GM23248 (cell line): ENCODE data around the gene CDK14. TPM values are rescaled to one million over a fixed set of nuclear protein-coding genes. Genes with fewer than 3 reads are reported as not detected.

ENCODE experiments used
- DNase-seq: peaks from one replicate; pipeline ENCODE4 v3.0.0-alpha.2; 2015
- H2AFZ ChIP-seq: fragments of 200-600 bp; sonication (generic); 2 replicates; pipeline ENCODE4 v1.6.1; 2016; ENCODE audit warnings: antibody characterized with exemption
- H3F3A ChIP-seq: fragments of 200-600 bp; sonication (generic); 2 replicates; pipeline ENCODE4 v1.6.1; 2016; ENCODE audit warnings: mild to moderate bottlenecking, antibody characterized with exemption, mixed run types; ENCODE audit not compliant: insufficient read depth
- H3K27ac ChIP-seq: fragments of 200-600 bp; sonication (generic); 2 replicates; pipeline ENCODE4 v1.5.1; 2016; ENCODE audit warnings: mild to moderate bottlenecking
- H3K27me3 ChIP-seq: fragments of 200-600 bp; sonication (generic); replicated peaks from 2 replicates; pipeline ENCODE4 v1.6.1; 2016; ENCODE audit warnings: mild to moderate bottlenecking; ENCODE audit not compliant: insufficient read depth
- H3K36me3 ChIP-seq: fragments of 200-600 bp; sonication (generic); 2 replicates; pipeline ENCODE4 v1.6.1; 2016; ENCODE audit warnings: low read depth, mild to moderate bottlenecking
- H3K4me1 ChIP-seq: fragments of 200-600 bp; sonication (generic); 2 replicates; pipeline ENCODE4 v1.6.1; 2016; ENCODE audit warnings: mild to moderate bottlenecking; ENCODE audit not compliant: insufficient read depth
- H3K4me2 ChIP-seq: fragments of 200-600 bp; sonication (generic); one replicate; pipeline ENCODE4 v1.6.1; 2016; ENCODE audit warnings: mild to moderate bottlenecking; ENCODE audit not compliant: unreplicated experiment
- H3K4me3 ChIP-seq: fragments of 200-600 bp; sonication (generic); 2 replicates; pipeline ENCODE4 v1.5.1; 2016; ENCODE audit warnings: mild to moderate bottlenecking
- H3K79me2 ChIP-seq: fragments of 200-600 bp; sonication (generic); 2 replicates; pipeline ENCODE4 v1.6.1; 2016; ENCODE audit warnings: mild to moderate bottlenecking; ENCODE audit not compliant: insufficient read depth
- H3K9ac ChIP-seq: fragments of 200-600 bp; sonication (generic); 2 replicates; pipeline ENCODE4 v1.6.1; 2016; ENCODE audit warnings: mild to moderate bottlenecking
- H3K9me2 ChIP-seq: fragments of 200-600 bp; sonication (generic); 2 replicates; pipeline ENCODE4 v1.6.1; 2016; ENCODE audit warnings: mixed run types, mild to moderate bottlenecking, moderate library complexity; ENCODE audit not compliant: insufficient read depth
- H3K9me3 ChIP-seq: fragments of 200-600 bp; sonication (generic); one replicate; pipeline ENCODE4 v1.6.1; 2017; ENCODE audit warnings: low read depth
- H4K20me1 ChIP-seq: fragments of 200-600 bp; sonication (generic); 2 replicates; pipeline ENCODE4 v1.6.0; 2016; ENCODE audit not compliant: insufficient read depth
- EZH2 ChIP-seq: fragments of 200-600 bp; sonication (generic); IDR thresholded peaks from 2 replicates; pipeline ENCODE4 v1.6.1; 2018; ENCODE audit warnings: antibody characterized with exemption, mild to moderate bottlenecking; ENCODE audit not compliant: insufficient read depth, poor library complexity, severe bottlenecking
- EZH2phosphoT487 ChIP-seq: fragments of 200-600 bp; sonication (generic); IDR thresholded peaks from 2 replicates; pipeline ENCODE4 v1.6.1; 2018; ENCODE audit warnings: antibody characterized with exemption, moderate library complexity, mild to moderate bottlenecking, low read depth; ENCODE audit not compliant: insufficient read depth
- WGBS, 2 experiments: methylation state at CpG; one replicate each; pipeline ENCODE4 v1.1.6; 2015 to 2017; ENCODE audit warnings: low lambda C conversion rate in 2 of 2, low coverage in 1 of 2; ENCODE audit errors: missing lambda C conversion rate in 2 of 2; 5-methylcytosine and 5-hydroxymethylcytosine counted together
- in situ Hi-C: fragments of 300-500 bp; cut with MboI; formaldehyde crosslinking; loops from 2 replicates; pipeline ENCODE4 v1.15.0; 2020
- polyA plus RNA-seq: library from polyadenylated mRNA; unstranded; fragments of >200 nt; fragmentation: Nextera tagmentation; extraction: Ambion mirVana; gene quantifications from 2 replicates; pipeline ENCODE4 v1.2.1, GENCODE V29; 2016
- total RNA-seq: library from RNA; depleted of rRNA; stranded (reverse); fragments of >200 nt; shearing (Covaris generic); gene quantifications from 2 replicates; pipeline ENCODE4 v1.2.3, GENCODE V29; 2014

The CDK14 gene
- total and polyA plus RNA-seq, 2 experiments from 2014 or later: 19.9 to 21.2 TPM

DNA sequence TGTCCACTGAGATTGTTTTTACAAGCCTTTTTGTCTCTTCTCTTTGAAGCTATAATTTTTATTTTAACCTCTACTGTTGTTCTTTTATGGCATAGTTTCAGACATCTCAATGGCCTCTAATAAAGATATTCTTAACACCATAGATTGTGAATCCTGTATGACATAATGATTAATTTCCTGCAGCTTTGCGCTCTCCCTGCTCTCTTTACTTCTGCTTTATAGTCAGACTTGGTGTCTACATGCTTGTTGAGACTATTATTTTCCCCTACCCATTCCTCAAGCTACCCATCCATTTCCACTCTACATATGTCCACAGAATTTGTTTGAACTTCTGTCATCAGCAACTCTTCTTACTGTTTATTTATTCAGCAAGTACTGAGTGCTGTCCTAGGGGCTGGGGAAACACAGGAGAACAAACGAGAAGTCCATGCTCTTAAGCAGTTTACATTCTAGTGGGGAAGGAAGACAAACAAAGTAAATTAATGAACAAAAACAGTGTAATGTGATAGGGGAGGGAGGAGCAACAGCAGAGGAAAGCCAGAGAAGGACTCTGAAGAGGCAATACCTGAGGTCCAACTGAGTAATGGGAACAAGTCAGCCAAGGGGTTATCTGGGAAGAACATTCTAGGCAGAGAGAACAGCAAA lies 110.1 kb downstream of the CDK14 start:
- Histone ChIP-seq H3K9me3 (no peaks in the 10 kb centered on the region), H3K4me3 (no peak overlapping the region), H3K27me3 (no peaks in the 10 kb centered on the region), H3K4me1 (peaks cover 25% of the 10 kb centered on the region), H3K79me2 (peaks cover 87% of the 10 kb centered on the region), H3F3A (peaks cover 22% of the 10 kb centered on the region), H4K20me1 (peaks cover 2% of the 10 kb centered on the region), H3K36me3 (no peaks in the 10 kb centered on the region), H2AFZ (no peak overlapping the region), H3K4me2 (no peak overlapping the region), H3K9me2 (no peaks in the 10 kb centered on the region), H3K27ac (no peak overlapping the region), H3K9ac (no peak overlapping the region)
- in situ Hi-C loops: no loop called here
- no peak for DNase-seq
- WGBS, 2 experiments: 100% methylated on average over 2 of the region's 2 CpGs
- TF ChIP-seq EZH2phosphoT487 (no peak), EZH2 (no peak)

DNA sequence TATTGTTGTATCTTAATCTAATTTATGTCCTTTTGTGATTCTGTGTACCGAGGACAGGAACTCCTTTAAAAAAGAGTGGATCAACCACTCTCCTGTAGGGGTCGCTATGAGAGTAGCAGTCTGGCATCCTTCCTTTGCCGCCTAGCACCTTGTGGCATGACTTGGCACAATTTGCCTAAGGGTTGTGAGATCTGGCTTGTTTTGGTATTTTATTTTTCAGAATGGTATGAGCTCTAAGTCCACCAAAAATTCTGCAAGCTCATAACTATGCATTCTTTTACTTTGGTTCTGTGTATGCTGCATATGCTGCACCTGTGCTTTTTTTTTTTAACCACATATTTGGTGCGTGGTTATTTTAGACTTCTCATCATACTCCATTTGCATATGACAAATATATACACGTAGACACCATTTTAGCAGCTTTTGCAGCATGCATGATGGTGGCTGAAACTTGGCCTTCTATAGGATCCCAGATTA lies 112.8 kb downstream of the CDK14 start:
- Histone ChIP-seq H3K4me3 (no peak overlapping the region), H3K36me3 (no peaks in the 10 kb centered on the region), H3K9ac (no peak overlapping the region), H3K4me2 (no peak overlapping the region), H3K27ac (no peak overlapping the region), H2AFZ (no peak overlapping the region), H3K9me3 (no peaks in the 10 kb centered on the region), H3K79me2 (peaks cover 87% of the 10 kb centered on the region), H3K4me1 (peaks cover 14% of the 10 kb centered on the region), H3F3A (peaks cover 29% of the 10 kb centered on the region), H4K20me1 (peaks cover 5% of the 10 kb centered on the region), H3K27me3 (no peaks in the 10 kb centered on the region), H3K9me2 (no peaks in the 10 kb centered on the region)
- no peak for TF ChIP-seq EZH2
- TF ChIP-seq EZH2phosphoT487: no peak
- in situ Hi-C loops: no loop called here
- DNase-seq: peak; percentile 41
- WGBS, 2 experiments: 72 to 74% methylated on average over 5 of the region's 5 CpGs

DNA sequence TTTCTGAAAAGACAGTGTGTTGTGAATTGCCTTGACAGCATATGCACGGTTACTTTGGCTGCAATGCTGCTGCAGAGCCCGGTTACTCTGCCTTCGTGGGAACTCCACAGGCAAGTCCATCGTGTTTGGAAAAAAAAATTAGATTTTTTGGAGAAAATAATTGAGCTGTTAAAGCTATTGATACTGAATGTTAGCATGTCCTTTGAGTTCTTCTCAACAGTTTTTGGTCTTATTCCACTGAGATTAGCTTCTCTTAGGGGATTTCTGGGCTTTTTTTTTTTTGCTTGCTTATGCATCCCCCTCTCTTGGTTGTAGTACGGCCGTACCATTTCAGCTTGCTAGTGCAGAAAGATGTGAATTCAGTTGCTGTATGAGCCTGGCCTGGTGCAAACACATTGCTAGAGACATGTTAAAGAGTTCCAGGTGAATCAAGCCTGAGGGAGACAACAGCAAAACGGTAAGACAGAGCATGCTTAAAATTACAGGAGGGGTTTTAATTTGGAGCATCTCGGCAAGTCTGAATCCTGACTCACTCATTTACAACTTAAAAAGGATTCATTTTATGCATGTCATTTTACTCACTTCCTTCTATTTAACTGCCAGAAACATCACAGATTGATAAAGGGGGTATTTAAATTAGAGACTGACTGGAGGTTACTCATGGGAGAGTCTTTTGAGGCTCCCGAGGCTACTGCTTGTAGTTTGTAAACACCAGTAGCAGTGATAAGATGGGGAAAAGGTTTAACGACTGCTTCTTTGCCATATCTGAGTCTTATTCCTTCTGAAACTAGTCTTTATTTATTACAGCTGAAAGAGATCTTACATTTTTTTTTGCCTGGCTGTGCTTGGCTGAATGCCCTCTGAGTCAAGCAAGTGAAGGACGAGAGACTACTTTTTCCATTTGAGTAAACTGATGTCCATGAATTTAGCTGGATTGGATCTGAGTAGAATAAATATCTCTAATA lies 113.7 kb downstream of the CDK14 start:
- Histone ChIP-seq H4K20me1 (peaks cover 5% of the 10 kb centered on the region), H3F3A (peaks cover 29% of the 10 kb centered on the region), H2AFZ (no peak overlapping the region; the same call in 1 of the 2 replicates), H3K9me2 (no peaks in the 10 kb centered on the region), H3K4me2 (peak overlapping the region; percentile 78), H3K27ac (peak overlapping the region; percentile 40), H3K4me1 (peaks cover 14% of the 10 kb centered on the region), H3K9ac (peak overlapping the region; percentile 17; the same call in 1 of the 2 replicates), H3K36me3 (no peaks in the 10 kb centered on the region), H3K4me3 (peak overlapping the region; percentile 48), H3K9me3 (no peaks in the 10 kb centered on the region), H3K79me2 (peaks cover 88% of the 10 kb centered on the region), H3K27me3 (no peaks in the 10 kb centered on the region)
- TF ChIP-seq EZH2 (no peak), EZH2phosphoT487 (no peak)
- WGBS, 2 experiments: 23 to 24% methylated on average over 11 of the region's 11 CpGs
- DNase-seq: peak; percentile 70
- in situ Hi-C loops: no loop called here

DNA sequence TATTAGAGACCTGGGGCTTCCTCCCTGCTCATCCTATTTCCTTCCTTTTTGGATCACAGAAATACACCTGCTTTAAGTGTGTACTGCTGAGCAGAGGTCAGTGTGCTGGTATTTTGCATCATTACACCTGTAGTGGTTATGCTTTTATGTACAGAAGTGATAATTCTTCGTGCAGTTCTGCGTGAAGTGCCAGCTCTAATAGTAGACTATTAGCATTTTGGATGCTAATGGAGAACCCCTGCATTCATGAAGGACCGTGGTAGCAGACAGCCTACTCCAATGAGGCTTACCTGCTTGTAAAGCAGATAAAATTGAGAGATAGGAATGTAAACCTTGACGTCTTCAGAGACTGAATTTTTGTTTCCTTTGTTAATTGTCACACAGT lies 114.3 kb downstream of the CDK14 start:
- peaks cover 91% of the 10 kb centered on the region for H3K79me2 ChIP-seq
- H3F3A ChIP-seq: peaks cover 29% of the 10 kb centered on the region
- no peak for TF ChIP-seq EZH2phosphoT487
- TF ChIP-seq EZH2: no peak
- H3K9ac ChIP-seq: peak overlapping the region; percentile 17; the same call in 1 of the 2 replicates
- in situ Hi-C loops: no loop called here
- no peaks in the 10 kb centered on the region for H3K9me3 ChIP-seq
- peak overlapping the region; percentile 48 for H3K4me3 ChIP-seq
- H2AFZ ChIP-seq: no peak overlapping the region
- H3K27ac ChIP-seq: peak overlapping the region; percentile 40
- WGBS, 2 experiments: 81 to 85% methylated on average over 4 of the region's 4 CpGs
- peak overlapping the region; percentile 78 for H3K4me2 ChIP-seq
- peaks cover 5% of the 10 kb centered on the region for H4K20me1 ChIP-seq
- no peaks in the 10 kb centered on the region for H3K9me2 ChIP-seq
- no peaks in the 10 kb centered on the region for H3K27me3 ChIP-seq
- no peak for DNase-seq
- no peaks in the 10 kb centered on the region for H3K36me3 ChIP-seq
- peaks cover 14% of the 10 kb centered on the region for H3K4me1 ChIP-seq
